ENCODE data around the gene ATXN7L1. TPM values are rescaled to one million over a fixed set of nuclear protein-coding genes. Genes with fewer than 3 reads are reported as not detected.

The ATXN7L1 gene
- total RNA-seq, 3 donors from 2014 or later (not counting 1 experiment from before 2014, with no cell fraction given), result 37.5 to 48.6 (median 47.9) TPM

DNA sequence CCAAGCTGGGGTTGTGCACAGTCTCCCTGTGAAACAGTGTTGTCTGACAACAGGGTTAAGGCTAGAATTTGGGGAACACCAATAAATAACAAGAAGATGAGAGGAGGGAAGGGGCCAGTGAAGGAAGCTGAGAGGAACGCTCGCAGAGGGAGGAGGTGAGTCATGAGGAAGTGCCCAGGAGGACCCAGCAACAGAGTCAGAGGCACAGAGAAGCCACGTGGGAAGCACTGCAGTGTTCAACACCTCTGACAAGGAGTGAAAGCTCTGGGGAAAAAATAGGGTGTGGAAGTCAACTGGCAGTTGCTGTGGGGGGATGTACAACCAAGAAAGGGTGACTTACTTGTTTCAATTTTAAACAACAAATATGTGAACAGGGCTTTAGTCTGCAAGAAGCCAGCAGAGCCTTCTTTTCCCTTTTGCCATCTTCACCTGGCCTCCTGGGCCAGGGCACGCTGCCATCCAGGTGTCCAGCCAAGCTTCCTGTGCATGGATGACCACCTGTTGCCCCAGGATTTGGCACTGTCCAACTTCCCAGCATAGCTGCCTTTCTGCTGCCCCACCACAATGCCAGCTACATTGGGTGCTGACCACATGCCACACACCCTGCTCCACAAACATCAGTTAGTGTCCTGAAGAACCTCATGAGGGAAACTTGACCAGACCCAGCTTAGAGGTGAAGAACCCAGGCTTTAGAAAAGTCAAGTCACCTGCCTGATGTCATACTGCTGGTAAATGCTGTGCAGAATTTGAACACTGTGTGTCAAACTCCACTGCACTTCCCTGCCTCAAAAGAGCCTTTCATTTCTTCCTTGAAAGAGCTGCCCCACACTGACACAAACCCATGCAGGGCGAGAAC lies 69.6 kb downstream of the ATXN7L1 start:
- intact Hi-C loops (cut with micrococcal nuclease), result loop anchor here (1.0 to 10.0 kb wide), 5 partner anchors 46 to 865 kb away; partner anchors contain the start of gene ATXN7L1
- Mint-ChIP-seq H3K36me3 (no peaks in the 10 kb centered on the region), H3K9me3 (no peaks in the 10 kb centered on the region), H3K4me3 (peak overlapping the region; percentile 65), H3K27ac (peak overlapping the region; percentile 94 to 98), H3K27me3 (ENCODE audit: low read depth in 2 of 2) (no peaks in the 10 kb centered on the region), H3K4me1 (peaks cover 67 to 69% of the 10 kb centered on the region in 2 donors)
- Histone ChIP-seq H3K4me1 (ENCODE audit: control insufficient read depth, insufficient read depth, low read length) (peaks cover 46% of the 10 kb centered on the region), H3K4me3 (ENCODE audit: low read length) (no peak overlapping the region), H3K27me3 (ENCODE audit: control insufficient read depth, insufficient read depth, low read length) (no peaks in the 10 kb centered on the region), H3K9me3 (ENCODE audit: control insufficient read depth, insufficient read depth, low read length) (no peaks in the 10 kb centered on the region), H3K36me3 (ENCODE audit: control insufficient read depth, insufficient read depth, low read length) (no peaks in the 10 kb centered on the region), H3K27ac (ENCODE audit: low read length) (peak overlapping the region; percentile 80)
- 24% methylated on average over 5 of the region's 5 CpGs for WGBS (ENCODE audit: insufficient coverage)
- ATAC-seq (peak; percentile 64 to 78 (median 67)), DNase-seq (peak; percentile 60 to 77)
- TF ChIP-seq, protein P1, sequence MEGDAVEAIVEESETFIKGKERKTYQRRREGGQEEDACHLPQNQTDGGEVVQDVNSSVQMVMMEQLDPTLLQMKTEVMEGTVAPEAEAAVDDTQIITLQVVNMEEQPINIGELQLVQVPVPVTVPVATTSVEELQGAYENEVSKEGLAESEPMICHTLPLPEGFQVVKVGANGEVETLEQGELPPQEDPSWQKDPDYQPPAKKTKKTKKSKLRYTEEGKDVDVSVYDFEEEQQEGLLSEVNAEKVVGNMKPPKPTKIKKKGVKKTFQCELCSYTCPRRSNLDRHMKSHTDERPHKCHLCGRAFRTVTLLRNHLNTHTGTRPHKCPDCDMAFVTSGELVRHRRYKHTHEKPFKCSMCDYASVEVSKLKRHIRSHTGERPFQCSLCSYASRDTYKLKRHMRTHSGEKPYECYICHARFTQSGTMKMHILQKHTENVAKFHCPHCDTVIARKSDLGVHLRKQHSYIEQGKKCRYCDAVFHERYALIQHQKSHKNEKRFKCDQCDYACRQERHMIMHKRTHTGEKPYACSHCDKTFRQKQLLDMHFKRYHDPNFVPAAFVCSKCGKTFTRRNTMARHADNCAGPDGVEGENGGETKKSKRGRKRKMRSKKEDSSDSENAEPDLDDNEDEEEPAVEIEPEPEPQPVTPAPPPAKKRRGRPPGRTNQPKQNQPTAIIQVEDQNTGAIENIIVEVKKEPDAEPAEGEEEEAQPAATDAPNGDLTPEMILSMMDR (IDR thresholded peaks at IDR 0.05), result no peak

DNA sequence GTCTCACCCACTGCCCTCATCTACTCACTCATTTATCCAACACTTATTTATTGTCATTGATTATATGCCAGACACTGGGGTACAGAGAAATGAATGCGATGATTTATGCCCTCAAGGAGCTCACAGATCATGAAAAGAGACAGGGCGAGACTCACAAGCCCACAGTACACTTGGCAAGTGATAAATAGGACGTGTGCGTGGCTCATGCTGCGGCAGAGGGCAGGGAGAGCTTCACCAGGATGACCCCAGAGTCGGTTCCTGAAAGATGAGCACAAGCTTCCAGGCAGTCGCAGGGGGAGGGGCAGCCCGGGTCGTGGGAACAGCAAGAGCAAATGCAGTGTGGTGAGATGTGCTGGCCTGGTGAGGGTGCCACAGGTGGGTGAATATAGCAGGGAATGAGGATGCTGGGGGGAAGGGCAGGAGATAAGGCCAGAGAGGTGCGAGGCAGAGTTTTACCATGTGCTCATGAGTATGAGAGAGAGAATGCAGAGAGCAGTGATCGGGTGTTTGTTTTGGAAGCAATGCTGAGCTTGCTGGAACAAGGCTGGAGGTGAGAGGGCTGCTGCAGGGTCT lies 70.9 kb downstream of the ATXN7L1 start:
- Histone ChIP-seq H3K9me3 (ENCODE audit: control insufficient read depth, insufficient read depth, low read length) (no peaks in the 10 kb centered on the region), H3K36me3 (ENCODE audit: control insufficient read depth, insufficient read depth, low read length) (no peaks in the 10 kb centered on the region), H3K27me3 (ENCODE audit: control insufficient read depth, insufficient read depth, low read length) (no peaks in the 10 kb centered on the region), H3K27ac (ENCODE audit: low read length) (no peak overlapping the region), H3K4me3 (ENCODE audit: low read length) (no peak overlapping the region), H3K4me1 (ENCODE audit: control insufficient read depth, insufficient read depth, low read length) (peaks cover 50% of the 10 kb centered on the region)
- peak overlapping the region; percentile 94 to 98 for H3K27ac Mint-ChIP-seq
- no peaks in the 10 kb centered on the region for H3K9me3 Mint-ChIP-seq
- no peaks in the 10 kb centered on the region for H3K36me3 Mint-ChIP-seq
- H3K4me3 Mint-ChIP-seq, result peak overlapping the region; percentile 65
- intact Hi-C loops (cut with micrococcal nuclease), result loop anchor here (1.0 to 10.0 kb wide), 5 partner anchors 45 to 863 kb away; partner anchors contain the start of gene ATXN7L1
- TF ChIP-seq, protein P1 (IDR thresholded peaks at IDR 0.05), result no peak
- ATAC-seq, result no peak
- no peaks in the 10 kb centered on the region for H3K27me3 Mint-ChIP-seq (ENCODE audit: low read depth in 2 of 2)
- DNase-seq, result no peak
- peaks cover 69 to 80% of the 10 kb centered on the region in 2 donors for H3K4me1 Mint-ChIP-seq
- WGBS (ENCODE audit: insufficient coverage), result 90% methylated on average over 11 of the region's 11 CpGs

DNA sequence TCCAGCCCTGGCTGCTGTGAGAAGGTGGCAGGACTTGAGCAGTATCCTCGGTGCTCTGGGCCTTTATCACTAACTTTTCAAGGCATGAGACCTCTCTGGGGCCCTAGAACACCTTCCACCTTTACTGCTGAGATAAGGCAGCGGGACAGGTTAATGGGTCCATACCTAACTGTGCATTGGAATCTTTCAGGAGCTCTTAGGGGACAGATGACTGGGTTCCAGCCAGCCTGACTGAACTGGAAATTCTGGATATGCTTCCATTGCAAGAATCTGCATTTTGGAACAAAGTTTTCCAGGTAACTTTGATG lies 73.0 kb downstream of the ATXN7L1 start:
- H3K4me3 Mint-ChIP-seq, result no peak overlapping the region
- Histone ChIP-seq H3K4me1 (ENCODE audit: control insufficient read depth, insufficient read depth, low read length) (peaks cover 37% of the 10 kb centered on the region), H3K27me3 (ENCODE audit: control insufficient read depth, insufficient read depth, low read length) (no peaks in the 10 kb centered on the region), H3K27ac (ENCODE audit: low read length) (no peak overlapping the region), H3K4me3 (ENCODE audit: low read length) (no peak overlapping the region), H3K9me3 (ENCODE audit: control insufficient read depth, insufficient read depth, low read length) (no peaks in the 10 kb centered on the region), H3K36me3 (ENCODE audit: control insufficient read depth, insufficient read depth, low read length) (no peaks in the 10 kb centered on the region)
- WGBS (ENCODE audit: insufficient coverage), result 100% methylated on average over 2 of the region's 2 CpGs
- no peaks in the 10 kb centered on the region for H3K27me3 Mint-ChIP-seq (ENCODE audit: low read depth in 2 of 2)
- intact Hi-C loops (cut with micrococcal nuclease), result loop anchor here (10.0 kb wide), 1 partner anchor 129 kb away; no protein-coding TSS in a partner anchor
- TF ChIP-seq, protein P1 (IDR thresholded peaks at IDR 0.05), result no peak
- peaks cover 57 to 71% of the 10 kb centered on the region in 2 donors for H3K4me1 Mint-ChIP-seq
- ATAC-seq (no peak), DNase-seq (no peak)
- H3K27ac Mint-ChIP-seq, result peak overlapping the region; percentile 56 to 57
- no peaks in the 10 kb centered on the region for H3K9me3 Mint-ChIP-seq
- H3K36me3 Mint-ChIP-seq, result no peaks in the 10 kb centered on the region

All from natural killer cell (primary cell).